WTC11 (cell line): ENCODE measurements around the gene GABPB1. TPM values are rescaled to one million over a fixed set of nuclear protein-coding genes. Genes with fewer than 3 reads are reported as not detected.

Experiments
- ATAC-seq: fragments of 200-7000 bp; cut with Tn5 transposase; 2 replicates; pipeline ENCODE4 v1.10.0; 2021; ENCODE audit warnings: mild to moderate bottlenecking, moderate library complexity
- CTCF ChIA-PET: fragments of 300-600 bp; sonication (Branson Sonifier 250); formaldehyde crosslinking; loops from one replicate; lab custom pipeline; 2021; ENCODE audit warnings: antibody characterized with exemption; lab: Charles Lee
- POLR2A ChIA-PET: fragments of 350-600 bp; sonication (Branson Sonifier 250); formaldehyde crosslinking; loops from one replicate; lab custom pipeline; 2021; ENCODE audit warnings: antibody characterized with exemption; lab: Charles Lee
- DNase-seq: peaks from one replicate; pipeline ENCODE4 v3.0.0; 2021; ENCODE audit warnings: low spot score
- H3K27ac Mint-ChIP-seq: 2 replicates; pipeline ENCODE4 v1.8.0; 2021; ENCODE audit warnings: mixed read lengths
- H3K27me3 Mint-ChIP-seq: 2 replicates; pipeline ENCODE4 v1.8.0; 2021; ENCODE audit warnings: low read depth, mild to moderate bottlenecking, moderate library complexity, mixed read lengths
- H3K36me3 Mint-ChIP-seq: 2 replicates; pipeline ENCODE4 v1.8.0; 2021; ENCODE audit warnings: mixed read lengths
- H3K4me1 Mint-ChIP-seq: 2 replicates; pipeline ENCODE4 v1.8.0; 2022; ENCODE audit warnings: mixed read lengths
- H3K4me3 Mint-ChIP-seq: 2 replicates; pipeline ENCODE4 v1.8.0; 2021; ENCODE audit warnings: mild to moderate bottlenecking, moderate library complexity, mixed read lengths
- H3K9me3 Mint-ChIP-seq: 2 replicates; pipeline ENCODE4 v1.8.0; 2021; ENCODE audit warnings: mixed read lengths
- ATF1 ChIP-seq: sonication (generic); formaldehyde crosslinking; IDR thresholded peaks from 2 replicates; pipeline ENCODE4 v1.8.1; 2023; ENCODE audit warnings: mild to moderate bottlenecking, moderate library complexity, missing genetic modification reagents
- CBFB ChIP-seq: sonication (generic); formaldehyde crosslinking; IDR thresholded peaks from 2 replicates; pipeline ENCODE4 v1.8.1; 2022; ENCODE audit warnings: mild to moderate bottlenecking, low read depth, missing genetic modification reagents
- CREM ChIP-seq: sonication (generic); formaldehyde crosslinking; IDR thresholded peaks from 2 replicates; pipeline ENCODE4 v1.8.1; 2022; ENCODE audit warnings: mild to moderate bottlenecking, missing genetic modification reagents, moderate library complexity
- EMX1 ChIP-seq: fragments of 250-450 bp; sonication (Bioruptor Pico); IDR thresholded peaks from 2 replicates; pipeline ENCODE4 v1.8.0; 2021; ENCODE audit warnings: mild to moderate bottlenecking
- ESRRA ChIP-seq: sonication (generic); formaldehyde crosslinking; IDR thresholded peaks from 2 replicates; pipeline ENCODE4 v1.8.1; 2022; ENCODE audit warnings: mild to moderate bottlenecking, missing genetic modification reagents, borderline replicate concordance
- FOXK1 ChIP-seq: sonication (generic); formaldehyde crosslinking; IDR thresholded peaks from 2 replicates; pipeline ENCODE4 v1.8.0; 2022; ENCODE audit warnings: mild to moderate bottlenecking, moderate library complexity, missing genetic modification reagents
- FOXP1 ChIP-seq: sonication (generic); formaldehyde crosslinking; IDR thresholded peaks from 2 replicates; pipeline ENCODE4 v1.8.0; 2022; ENCODE audit warnings: missing genetic modification reagents, mild to moderate bottlenecking, moderate library complexity, borderline replicate concordance
- GABPB1 ChIP-seq: sonication (generic); formaldehyde crosslinking; IDR thresholded peaks from 2 replicates; pipeline ENCODE4 v1.8.1; 2023; ENCODE audit warnings: mild to moderate bottlenecking, missing genetic modification reagents
- JUN ChIP-seq: sonication (generic); formaldehyde crosslinking; IDR thresholded peaks from 2 replicates; pipeline ENCODE4 v1.8.0; 2023; ENCODE audit warnings: mild to moderate bottlenecking, missing genetic modification reagents
- KAT7 ChIP-seq: sonication (generic); formaldehyde crosslinking; IDR thresholded peaks from 2 replicates; pipeline ENCODE4 v1.8.1; 2023; ENCODE audit warnings: missing genetic modification reagents, mild to moderate bottlenecking, borderline replicate concordance
- OVOL2 ChIP-seq: fragments of 250-450 bp; sonication (Bioruptor Pico); IDR thresholded peaks from 2 replicates; pipeline ENCODE4 v1.9.0; 2021; ENCODE audit warnings: mild to moderate bottlenecking, borderline replicate concordance
- RELA ChIP-seq: sonication (generic); formaldehyde crosslinking; IDR thresholded peaks from 2 replicates; pipeline ENCODE4 v1.8.1; 2022; ENCODE audit warnings: missing genetic modification reagents, mild to moderate bottlenecking, borderline replicate concordance
- SMAD3 ChIP-seq: sonication (generic); formaldehyde crosslinking; IDR thresholded peaks from 2 replicates; pipeline ENCODE4 v1.8.0; 2022; ENCODE audit warnings: missing genetic modification reagents, mild to moderate bottlenecking, borderline replicate concordance
- SMAD4 ChIP-seq: sonication (generic); formaldehyde crosslinking; IDR thresholded peaks from 2 replicates; pipeline ENCODE4 v1.8.0; 2022; ENCODE audit warnings: mild to moderate bottlenecking, missing genetic modification reagents
- SOX15 ChIP-seq: fragments of 250-450 bp; sonication (Bioruptor Pico); IDR thresholded peaks from 2 replicates; pipeline ENCODE4 v1.9.0; 2021; ENCODE audit warnings: mild to moderate bottlenecking
- TCF7 ChIP-seq: sonication (generic); formaldehyde crosslinking; IDR thresholded peaks from 2 replicates; pipeline ENCODE4 v1.8.0; 2022; ENCODE audit warnings: mild to moderate bottlenecking, low read depth, missing genetic modification reagents, moderate library complexity
- TEAD4 ChIP-seq: sonication (generic); formaldehyde crosslinking; IDR thresholded peaks from 2 replicates; pipeline ENCODE4 v1.8.0; 2022; ENCODE audit warnings: mild to moderate bottlenecking, missing genetic modification reagents
- TP53 ChIP-seq: sonication (generic); formaldehyde crosslinking; IDR thresholded peaks from 2 replicates; pipeline ENCODE4 v1.8.1; 2023; ENCODE audit warnings: mild to moderate bottlenecking, missing genetic modification reagents
- ZNF512 ChIP-seq: sonication (generic); formaldehyde crosslinking; IDR thresholded peaks from 2 replicates; pipeline ENCODE4 v1.8.1; 2022; ENCODE audit warnings: missing genetic modification reagents, borderline replicate concordance
- ZNF532 ChIP-seq: fragments of 250-450 bp; sonication (Bioruptor Pico); IDR thresholded peaks from 2 replicates; pipeline ENCODE4 v1.9.0; 2021; ENCODE audit warnings: mild to moderate bottlenecking, borderline replicate concordance
- total RNA-seq: library from RNA; stranded (reverse); gene quantifications from 3 replicates; pipeline ENCODE4 v1.2.3, GENCODE V29; 2021
- TF ChIP-seq, protein P1 (sequence below): sonication (generic); formaldehyde crosslinking; IDR thresholded peaks from 2 replicates; pipeline ENCODE4 v1.8.1; 2023; ENCODE audit warnings: mild to moderate bottlenecking, missing genetic modification reagents, moderate library complexity

GABPB1 gene
- total RNA-seq, 1 experiment from 2014 or later: 28.9 TPM

DNA sequence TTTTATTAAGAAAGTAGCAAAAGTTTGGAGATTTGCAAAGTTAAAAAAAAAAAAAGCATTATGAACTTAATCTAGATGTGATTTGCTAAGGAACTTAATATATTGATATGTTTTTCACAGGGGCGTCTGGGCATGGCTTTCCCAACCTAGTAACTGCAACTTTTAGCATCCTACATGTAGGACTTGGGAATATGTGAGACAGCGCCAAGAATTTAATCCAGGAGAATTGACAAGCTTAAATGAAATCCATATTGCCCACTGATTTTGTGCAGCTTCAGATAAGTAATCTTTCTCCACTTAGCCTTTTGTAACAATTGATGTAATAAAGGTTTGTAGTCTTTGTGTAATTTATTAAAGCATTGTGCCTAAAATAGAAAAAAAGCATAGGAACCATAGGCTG, 982 bp upstream of the GABPB1 start (continued):
- TF ChIP-seq ZNF532 (CRISPR knock-in tag): no peak
- TF ChIP-seq RELA (CRISPR knock-in tag): no peak
- no peak for TF ChIP-seq SOX15 (CRISPR knock-in tag)
- no peak for TF ChIP-seq FOXK1
- TF ChIP-seq CREM (CRISPR knock-in tag): no peak

DNA sequence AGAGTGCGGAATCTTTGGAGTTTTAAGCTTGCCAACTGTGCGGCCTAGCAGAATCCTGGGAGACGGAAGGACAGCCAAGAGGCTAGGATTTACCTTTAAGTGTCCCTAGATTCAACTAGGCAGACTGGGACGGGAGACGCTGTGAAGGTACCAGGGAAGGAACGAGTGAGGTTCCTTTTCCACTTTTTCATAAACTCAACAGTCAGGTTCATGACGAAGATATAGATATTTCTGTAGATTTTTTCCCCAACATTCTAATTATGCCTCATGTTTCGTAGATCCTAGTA, 564 bp upstream of the GABPB1 start:
- H3K27me3 Mint-ChIP-seq: no peaks in the 10 kb centered on the region
- TF ChIP-seq EMX1: 0 out of 2 replicates have a peak, but pooled peaks have one; percentile 18
- TF ChIP-seq KAT7 (CRISPR knock-in tag): no peak
- no peak for TF ChIP-seq TCF7 (CRISPR knock-in tag)
- TF ChIP-seq, protein P1, sequence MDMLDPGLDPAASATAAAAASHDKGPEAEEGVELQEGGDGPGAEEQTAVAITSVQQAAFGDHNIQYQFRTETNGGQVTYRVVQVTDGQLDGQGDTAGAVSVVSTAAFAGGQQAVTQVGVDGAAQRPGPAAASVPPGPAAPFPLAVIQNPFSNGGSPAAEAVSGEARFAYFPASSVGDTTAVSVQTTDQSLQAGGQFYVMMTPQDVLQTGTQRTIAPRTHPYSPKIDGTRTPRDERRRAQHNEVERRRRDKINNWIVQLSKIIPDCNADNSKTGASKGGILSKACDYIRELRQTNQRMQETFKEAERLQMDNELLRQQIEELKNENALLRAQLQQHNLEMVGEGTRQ (CRISPR knock-in tag): no peak
- no peak for TF ChIP-seq CBFB (CRISPR knock-in tag)
- no peak for TF ChIP-seq FOXP1 (CRISPR knock-in tag)
- TF ChIP-seq, all 79 proteins: peak for 1
- Mint-ChIP-seq H3K4me1 (peaks cover 42% of the 10 kb centered on the region), H3K4me3 (peak overlapping the region; percentile 98), H3K27ac (peak overlapping the region; percentile 99), H3K36me3 (peaks cover 38% of the 10 kb centered on the region), H3K9me3 (no peaks in the 10 kb centered on the region)
- ATAC-seq (peak; percentile 1; the same call in 1 of the 2 replicates), DNase-seq (no peak)
- ChIA-PET POLR2A (interaction anchor here (0.5 to 1.0 kb wide), 3 partner anchors 9 to 114 kb away, joined by 3 to 6 read pairs (median 5); no protein-coding TSS in a partner anchor), CTCF (no interaction called here)

DNA sequence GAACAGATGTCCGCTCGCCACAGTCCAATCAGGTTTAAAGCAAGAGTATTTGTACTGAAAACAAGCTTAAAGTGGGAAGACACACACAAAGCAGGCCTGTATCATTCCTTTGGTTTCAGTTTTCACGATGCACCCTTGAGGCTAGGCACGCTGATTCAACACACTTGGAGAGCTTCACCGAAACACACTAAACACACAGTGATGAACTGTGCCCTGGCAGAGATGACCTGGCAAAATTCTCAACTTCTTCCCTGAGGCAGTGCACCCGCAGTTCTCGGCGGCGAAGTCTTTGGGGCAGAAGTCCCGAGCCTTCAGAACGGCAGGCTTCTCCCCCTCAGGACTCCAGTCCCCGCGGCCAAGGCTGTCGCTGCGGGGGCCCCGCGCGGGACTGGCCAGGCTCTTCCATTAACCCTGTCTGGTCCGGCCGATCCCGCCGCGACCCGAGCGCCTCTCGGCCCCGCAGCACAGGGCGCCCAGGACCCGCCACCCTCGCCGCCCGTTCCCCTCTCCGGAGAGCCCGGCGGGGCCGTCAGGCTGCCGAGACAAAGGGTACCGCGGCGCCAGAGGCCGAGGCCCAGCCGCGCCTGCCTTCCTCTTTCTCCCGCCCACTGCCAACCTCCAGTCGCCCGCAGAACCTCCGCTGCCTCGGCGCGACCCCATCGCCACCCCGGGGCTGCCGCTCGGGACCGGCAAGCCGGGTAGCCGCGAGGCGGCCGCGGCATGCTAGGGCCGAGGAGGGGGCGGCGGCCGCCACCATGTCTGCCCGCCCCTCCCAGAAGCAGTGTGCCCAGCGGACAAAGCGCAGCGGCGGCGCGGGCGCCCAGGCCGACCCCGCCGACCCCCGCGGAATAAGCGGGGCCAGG, 792 bp downstream of the GABPB1 start:
- H3K4me1 Mint-ChIP-seq: peaks cover 45% of the 10 kb centered on the region
- peak overlapping the region; percentile 98 for H3K4me3 Mint-ChIP-seq
- POLR2A ChIA-PET: interaction anchor here (0.6 kb wide), 2 partner anchors 15 to 28 kb away, joined by 3 to 4 read pairs; no protein-coding TSS in a partner anchor
- no peaks in the 10 kb centered on the region for H3K27me3 Mint-ChIP-seq
- CTCF ChIA-PET: interaction anchor here (0.8 to 1.7 kb wide), 2 partner anchors 38 to 172 kb away, joined by 3 to 5 read pairs; partner anchors contain the start of gene SLC27A2
- ATAC-seq: peak; percentile 25
- peaks cover 31% of the 10 kb centered on the region for H3K36me3 Mint-ChIP-seq
- no peaks in the 10 kb centered on the region for H3K9me3 Mint-ChIP-seq
- DNase-seq: peak; percentile 46
- TF ChIP-seq ESRRA (CRISPR knock-in tag): peak; percentile 28; the same call in 1 of the 2 replicates
- TF ChIP-seq JUN: peak; percentile 66; the same call in 1 of the 2 replicates
- TF ChIP-seq SMAD3 (CRISPR knock-in tag): 0 out of 2 replicates have a peak, but pooled peaks have one; percentile 20
- 0 out of 2 replicates have a peak, but pooled peaks have one; percentile 36 for TF ChIP-seq ZNF512 (CRISPR knock-in tag)
- no peak for TF ChIP-seq OVOL2 (CRISPR knock-in tag)
- TF ChIP-seq TEAD4 (CRISPR knock-in tag): peak; percentile 8
- TF ChIP-seq FOXP1 (CRISPR knock-in tag): no peak
- TF ChIP-seq GABPB1 (CRISPR knock-in tag): 0 out of 2 replicates have a peak, but pooled peaks have one; percentile 36
- TF ChIP-seq TP53 (CRISPR knock-in tag): 0 out of 2 replicates have a peak, but pooled peaks have one; percentile 21
- no peak for TF ChIP-seq SMAD4 (CRISPR knock-in tag)
- TF ChIP-seq FOXK1: peak; percentile 6; the same call in 1 of the 2 replicates
- no peak for TF ChIP-seq ATF1 (CRISPR knock-in tag)
- H3K27ac Mint-ChIP-seq: peak overlapping the region; percentile 100
